Suppressor macrophage treated with lipopolysaccharide for 1 hour (primary cell): Measurements from ENCODE around the gene GNG14.
A peak's percentile ranks its signal among the peaks of the same experiment; 100 is the strongest.
"Not testable (repeated sequence)": the region's sequence is repeated elsewhere in the genome, so short reads cannot be mapped to it uniquely, and the experiment has no call there.

ENCODE experiments used
- DNase-seq, 3 donors: peaks; one replicate each; pipeline ENCODE4 v3.0.0-alpha.2; 2020 to 2022

Gene GNG14

GRCh38 chr19:12696366-12697335 is 8.9 kb downstream of the GNG14 start, which contains the start of gene FBXW9:
Gene FBXW9, minus strand, starts transcription at chr19:12696631. Its CDS starts 50 bp downstream, at chr19:12696581.
- peak; percentile 96 to 98 (median 98) for DNase-seq

GRCh38 chr19:12697425-12697824 is 9.6 kb downstream of the GNG14 start:
- not testable (repeated sequence) for DNase-seq

- DNase-seq: no peak
Observed at GRCh38 chr19:12698138-12698537, 10.3 kb downstream of the GNG14 start.

DNA sequence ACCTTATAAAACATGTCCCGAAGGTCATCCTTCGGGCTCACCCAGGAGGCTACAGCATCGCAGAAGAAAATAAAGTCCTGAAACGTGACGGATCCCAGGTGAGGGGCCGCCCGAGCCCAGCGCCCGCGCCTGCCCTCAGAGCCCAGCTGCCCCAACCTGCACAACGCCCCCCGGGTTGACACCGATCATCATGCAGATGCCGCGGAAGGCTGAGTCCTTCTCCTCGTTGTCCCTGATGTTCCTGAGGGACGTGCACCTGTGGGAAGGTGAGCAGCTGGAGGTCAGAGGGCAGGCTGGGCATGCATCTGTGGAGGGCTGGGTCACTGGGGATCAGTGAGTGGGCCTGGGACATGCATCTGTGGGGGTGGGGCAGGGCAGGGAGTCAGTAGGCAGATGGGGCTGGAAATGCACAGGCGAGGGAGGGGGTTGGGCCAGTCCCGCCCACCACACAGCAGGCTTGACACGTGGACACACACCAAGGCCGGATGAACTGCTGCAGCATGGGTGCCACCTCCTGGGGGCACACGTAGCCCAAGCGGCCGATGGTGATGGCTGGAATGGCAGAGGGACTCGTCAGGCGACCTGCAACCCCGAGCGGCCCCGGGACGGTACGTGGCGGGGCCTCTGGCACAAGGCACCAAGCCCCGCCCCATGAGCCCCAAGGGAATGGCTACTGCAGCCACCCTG is 13.9 kb downstream of the GNG14 start:
- DNase-seq: no peak

GRCh38 chr19:12703046-12703445 is 15.2 kb downstream of the GNG14 start:
- DNase-seq: peak; percentile 8 to 46 (median 25)

DNA sequence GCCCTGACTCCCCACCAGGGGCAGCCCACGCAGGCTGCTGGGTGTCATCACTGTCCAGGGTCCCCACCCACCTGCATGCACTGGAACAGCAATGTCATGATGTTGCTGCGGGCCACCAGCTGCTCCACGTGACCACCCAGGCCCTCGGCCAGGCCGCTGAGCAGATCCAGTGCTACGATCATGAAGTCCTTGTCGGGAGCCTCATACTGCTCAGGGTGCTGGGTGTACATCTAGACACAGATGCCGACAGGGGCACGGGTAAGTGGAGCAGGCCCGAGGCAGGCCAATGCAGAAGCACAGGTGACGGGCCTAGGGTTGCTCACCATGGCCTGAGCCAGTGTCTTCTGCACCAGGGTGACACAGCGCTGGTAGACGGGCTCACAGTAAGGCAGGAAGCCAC is 17.4 kb downstream of the GNG14 start:
- DNase-seq: no peak

DNA sequence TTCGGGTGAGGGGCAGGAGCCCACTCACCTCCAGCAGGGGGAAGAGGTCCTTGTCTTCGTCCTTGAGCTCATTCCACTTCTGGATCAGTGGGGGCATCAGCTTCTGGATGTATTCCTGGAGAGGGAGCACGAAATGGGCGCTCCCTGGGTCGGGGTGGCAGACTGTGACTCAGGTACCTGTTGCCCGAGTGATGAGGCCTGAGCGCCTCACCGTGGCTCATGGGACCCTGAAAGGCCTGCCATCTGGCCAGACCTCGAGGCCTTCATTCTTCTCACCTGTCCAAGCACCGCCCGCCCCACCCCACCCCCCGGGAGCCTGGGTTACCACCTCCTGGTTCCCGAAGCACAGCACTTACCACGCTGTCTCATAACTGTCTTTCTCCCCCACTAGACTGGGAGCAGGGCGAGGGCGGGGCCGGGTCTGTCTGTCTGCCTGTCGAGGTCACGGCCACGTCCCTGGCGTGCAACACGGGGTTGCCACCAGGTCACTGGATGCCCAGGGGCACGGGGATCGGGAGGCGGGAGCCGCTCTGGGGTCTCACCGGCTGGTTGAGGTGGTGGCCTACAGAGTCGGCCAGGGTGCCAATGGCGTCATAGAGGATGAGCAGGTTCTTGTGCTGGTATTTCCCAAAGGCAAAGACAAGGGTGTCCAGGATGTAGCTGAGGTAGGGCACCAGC is 18.0 kb downstream of the GNG14 start:
- DNase-seq: no peak

- DNase-seq: no peak
Observed at GRCh38 chr19:12706332-12706718, 18.5 kb downstream of the GNG14 start.

- no peak for DNase-seq
Observed at GRCh38 chr19:12708641-12709040, 20.8 kb downstream of the GNG14 start.

- no peak for DNase-seq
Observed at GRCh38 chr19:12711187-12711586, 23.4 kb downstream of the GNG14 start.

DNA sequence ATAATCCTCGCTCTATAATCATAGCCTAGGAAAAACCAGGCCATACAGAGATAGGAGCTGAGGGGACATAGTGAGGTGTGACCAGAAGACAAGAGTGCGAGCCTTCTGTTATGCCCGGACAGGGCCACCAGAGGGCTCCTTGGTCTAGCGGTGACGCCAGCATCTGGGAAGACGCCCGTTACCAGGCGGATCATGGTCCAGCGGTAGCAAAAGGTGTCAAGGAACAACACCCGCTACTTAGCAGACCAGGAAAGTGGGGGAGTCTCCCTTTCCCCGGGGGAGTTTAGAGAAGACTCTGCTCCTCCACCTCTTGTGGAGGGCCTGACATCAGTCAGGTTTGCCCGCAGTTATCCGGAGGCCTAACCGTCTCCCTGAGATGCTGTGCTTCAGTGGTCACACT is 24.3 kb downstream of the GNG14 start:
- not testable (repeated sequence) for DNase-seq

DNA sequence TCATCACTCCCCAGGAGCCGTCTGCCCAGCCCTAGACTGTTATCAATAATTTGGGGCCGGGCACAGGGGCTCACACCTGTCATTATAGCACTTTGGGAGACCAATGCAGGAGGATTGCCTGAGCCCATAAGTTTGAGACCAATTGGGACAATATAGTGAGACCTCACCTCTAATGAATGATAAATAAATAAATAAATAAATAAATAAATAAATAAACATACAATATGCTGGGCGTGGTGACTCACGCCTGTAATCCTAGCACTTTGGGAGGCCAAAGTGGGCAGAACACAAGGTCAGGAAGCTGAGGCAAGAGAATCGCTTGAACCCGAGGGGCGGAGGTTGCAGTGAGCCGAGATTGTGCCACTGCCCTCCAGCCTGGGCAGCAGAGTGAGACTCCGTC is 25.5 kb downstream of the GNG14 start:
- not testable (repeated sequence) for DNase-seq

DNA sequence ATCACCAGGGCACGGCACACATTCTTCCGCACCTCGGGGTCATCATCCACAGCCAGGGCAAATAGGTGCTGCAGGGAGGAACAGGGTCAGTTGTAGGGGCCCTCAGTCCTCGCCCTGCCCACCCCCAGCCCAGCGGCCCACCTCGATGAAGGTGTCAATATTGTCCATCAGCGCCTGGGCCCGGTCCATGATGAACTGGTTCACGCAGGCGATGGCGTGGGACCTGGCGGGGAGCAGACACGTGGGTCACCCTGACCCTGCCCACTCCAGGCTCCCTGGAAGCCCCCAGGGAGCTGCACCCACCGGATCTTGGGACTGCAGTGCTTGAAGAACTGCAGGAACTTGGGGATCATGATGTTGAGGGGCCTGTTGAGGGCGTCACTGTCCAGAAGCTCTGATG is 27.3 kb downstream of the GNG14 start:
- DNase-seq: no peak

DNA sequence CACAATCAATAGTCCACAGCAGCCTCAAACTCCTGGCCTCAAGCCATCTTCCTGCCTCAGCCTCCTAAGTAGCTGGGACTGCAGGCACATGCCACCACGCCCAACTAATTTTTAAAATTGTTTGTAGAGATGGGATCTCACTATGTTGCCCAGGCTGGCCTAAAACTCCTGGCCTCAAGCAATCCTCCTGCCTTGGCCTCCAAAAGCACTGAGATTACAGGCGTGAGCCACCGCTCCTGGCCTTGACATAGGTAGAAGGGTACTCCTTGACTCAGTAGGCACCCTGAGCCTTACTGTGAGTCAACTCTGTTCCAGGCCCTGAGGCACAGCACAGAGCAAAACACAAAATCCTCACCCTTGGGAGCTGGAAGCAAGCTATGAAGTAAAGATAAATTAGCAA is 28.1 kb downstream of the GNG14 start:
- no peak for DNase-seq

GRCh38 chr19:12720296-12720695 is 32.5 kb downstream of the GNG14 start:
- DNase-seq: no peak

- peak; percentile 7 to 31 (median 18) for DNase-seq
Observed at GRCh38 chr19:12720851-12721655, 33.3 kb downstream of the GNG14 start.

GRCh38 chr19:12721656-12722565 is 34.1 kb downstream of the GNG14 start:
- peak; percentile 57 to 84 (median 67) for DNase-seq

GRCh38 chr19:12722566-12723380 is 35.0 kb downstream of the GNG14 start:
- peak; percentile 99 to 100 (median 100) for DNase-seq

DNA sequence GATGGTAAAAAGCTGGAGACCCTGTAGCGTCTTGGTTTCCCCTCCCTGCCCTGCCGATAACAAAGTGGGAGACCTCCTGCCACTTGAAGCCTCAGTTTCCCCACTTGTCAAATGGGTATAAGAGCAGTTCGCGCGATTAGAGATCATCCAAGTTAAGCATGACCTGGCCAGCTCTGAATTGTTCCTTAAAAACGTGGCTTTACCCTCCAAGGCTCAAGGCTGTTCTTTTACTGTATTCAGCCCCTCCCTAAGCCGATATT is 35.5 kb downstream of the GNG14 start:
- DNase-seq: peak in 2 of 3 donors; percentile 13 to 17

DNA sequence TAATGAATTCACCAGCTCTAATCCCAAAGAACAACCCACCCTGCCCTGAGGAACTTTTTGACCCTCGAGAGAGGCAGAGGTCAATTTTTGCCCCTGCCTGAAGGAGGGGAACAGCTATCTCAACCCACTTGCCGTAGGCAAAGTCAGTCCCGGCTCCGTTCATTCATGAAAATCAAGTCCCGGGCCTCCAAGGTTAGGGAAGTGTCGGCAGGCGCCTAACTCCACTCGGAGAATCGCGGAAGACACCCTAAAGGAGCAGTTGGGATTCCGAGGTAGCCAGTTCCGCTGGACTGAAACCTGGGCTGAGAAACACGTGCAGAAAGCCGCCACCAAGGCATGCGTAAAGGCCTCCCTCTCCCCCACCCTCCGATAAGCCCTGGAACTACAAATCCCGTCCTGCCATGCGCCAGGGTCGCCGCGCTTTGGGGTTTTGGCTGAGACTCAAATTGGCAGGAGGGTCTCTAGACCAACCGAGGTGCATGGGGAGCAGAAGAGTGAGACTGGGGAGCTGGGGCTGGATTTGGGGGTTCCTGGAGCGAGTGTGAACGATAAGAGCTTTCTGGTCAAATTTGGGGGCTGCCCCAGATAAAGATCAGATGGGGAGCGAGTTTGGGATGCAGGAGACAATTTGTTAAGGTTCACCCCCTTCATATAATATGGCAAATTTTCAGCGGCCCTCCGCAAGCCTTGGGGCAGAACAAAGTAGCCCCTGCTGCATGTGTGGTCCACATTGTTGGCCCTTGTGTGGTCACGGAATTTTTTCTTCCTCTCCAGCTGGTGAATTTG is 36.0 kb downstream of the GNG14 start, which contains the start of gene TNPO2:
Gene TNPO2, minus strand, starts transcription at position 292 of the 786 bp plus-strand sequence. CDS start 2,955 bp downstream, outside the sequence.
- peak; percentile 54 to 69 (median 58) for DNase-seq
